HepG2 (cell line): ENCODE results near the gene GCDH. TPM values are rescaled to one million over a fixed set of nuclear protein-coding genes. Genes with fewer than 3 reads are reported as not detected.

Source experiments
- FOXA3 ChIP-seq: IDR thresholded peaks from 2 replicates; pipeline ENCODE4 v1.6.1; 2016; ENCODE audit warnings: missing genetic modification reagents, missing compliant biosample characterization
- GATA4 ChIP-seq: sonication (generic); IDR thresholded peaks from 2 replicates; pipeline ENCODE4 v1.6.1; 2016; ENCODE audit warnings: antibody characterized with exemption, low read depth, borderline replicate concordance
- GATAD2A ChIP-seq: IDR thresholded peaks from 2 replicates; pipeline ENCODE4 v1.6.1; 2016
- GLMP ChIP-seq: sonication (generic); formaldehyde crosslinking; IDR thresholded peaks from 2 replicates; pipeline ENCODE4 v1.9.0; 2021; ENCODE audit warnings: missing genetic modification reagents, mild to moderate bottlenecking, borderline replicate concordance
- LCORL ChIP-seq, 2 experiments: fragments of 450-650 bp in 1 of 2; sonication (generic) in 1 of 2; formaldehyde crosslinking in 1 of 2; IDR thresholded peaks; 2 replicates each; pipeline versions ENCODE4 v1.5.0 to v1.6.1; 2017 to 2020; ENCODE audit warnings: antibody characterized with exemption in 1 of 2, missing genetic modification reagents in 1 of 2
- MEIS2 ChIP-seq: sonication (generic); formaldehyde crosslinking; IDR thresholded peaks from 2 replicates; pipeline ENCODE4 v1.9.0; 2021; ENCODE audit warnings: mild to moderate bottlenecking, missing genetic modification reagents
- NFYB ChIP-seq: sonication (generic); formaldehyde crosslinking; IDR thresholded peaks from 2 replicates; pipeline ENCODE4 v1.4.0; 2020; ENCODE audit warnings: missing genetic modification reagents
- PITX1 ChIP-seq: sonication (generic); formaldehyde crosslinking; IDR thresholded peaks from 2 replicates; pipeline ENCODE4 v1.5.1; 2020; ENCODE audit warnings: mild to moderate bottlenecking, missing genetic modification reagents
- REL ChIP-seq: sonication (generic); formaldehyde crosslinking; conservative IDR thresholded peaks from 2 replicates; pipeline ENCODE4 v1.8.0; 2022; ENCODE audit warnings: mild to moderate bottlenecking, missing genetic modification reagents, moderate library complexity
- REST ChIP-seq, 2 experiments: IDR thresholded peaks; 2 replicates each; pipeline ENCODE4 v1.6.1; 2011 to 2012; ENCODE audit warnings: low read length in 2 of 2, borderline replicate concordance in 1 of 2, low read depth in 1 of 2, mild to moderate bottlenecking in 1 of 2, moderate library complexity in 1 of 2
- SAFB2 ChIP-seq: sonication (generic); formaldehyde crosslinking; IDR thresholded peaks from 2 replicates; pipeline ENCODE4 v1.5.1; 2020; ENCODE audit warnings: missing genetic modification reagents, low read depth, mild to moderate bottlenecking, borderline replicate concordance
- SOX6 ChIP-seq, 2 experiments: fragments of 450-650 bp in 1 of 2; sonication (generic) in 1 of 2; formaldehyde crosslinking in 1 of 2; IDR thresholded peaks; 2 replicates each; pipeline versions ENCODE4 v1.4.0 to v1.6.1; 2017 to 2020; ENCODE audit warnings: antibody characterized with exemption in 1 of 2, mild to moderate bottlenecking in 1 of 2, missing genetic modification reagents in 1 of 2
- TBP ChIP-seq: sonication (generic); formaldehyde crosslinking; IDR thresholded peaks from 2 replicates; pipeline ENCODE4 v1.5.0; 2020; ENCODE audit warnings: missing genetic modification reagents
- YEATS2 ChIP-seq: sonication (generic); formaldehyde crosslinking; IDR thresholded peaks from 2 replicates; pipeline ENCODE4 v1.4.0; 2020; ENCODE audit warnings: missing genetic modification reagents, borderline replicate concordance
- ZFP41 ChIP-seq: sonication (generic); formaldehyde crosslinking; IDR thresholded peaks from 2 replicates; pipeline ENCODE4 v1.4.0; 2020; ENCODE audit warnings: mild to moderate bottlenecking, missing genetic modification reagents, borderline replicate concordance
- ZFP91 ChIP-seq: sonication (generic); formaldehyde crosslinking; IDR thresholded peaks from 2 replicates; pipeline ENCODE4 v1.9.0; 2022; ENCODE audit warnings: missing genetic modification reagents, mild to moderate bottlenecking, borderline replicate concordance
- ZNF337 ChIP-seq: sonication (generic); formaldehyde crosslinking; IDR thresholded peaks from 2 replicates; pipeline ENCODE4 v1.5.1; 2020; ENCODE audit warnings: missing genetic modification reagents, low read depth, mild to moderate bottlenecking, borderline replicate concordance
- ZNF589 ChIP-seq: sonication (generic); formaldehyde crosslinking; conservative IDR thresholded peaks from 2 replicates; pipeline ENCODE4 v1.8.0; 2022; ENCODE audit warnings: mild to moderate bottlenecking, moderate library complexity, missing genetic modification reagents
- ZNF703 ChIP-seq: sonication (generic); formaldehyde crosslinking; IDR thresholded peaks from 2 replicates; pipeline ENCODE4 v1.5.1; 2020; ENCODE audit warnings: missing genetic modification reagents, mild to moderate bottlenecking, moderate library complexity, borderline replicate concordance
- ZNF850 ChIP-seq: sonication (generic); formaldehyde crosslinking; conservative IDR thresholded peaks from 2 replicates; pipeline ENCODE4 v1.9.0; 2021; ENCODE audit warnings: mild to moderate bottlenecking, missing genetic modification reagents
- polyA plus RNA-seq, 8 experiments: library from polyadenylated mRNA; depleted of rRNA in 3 of 8; stranded (reverse) in 7 of 8; unstranded in 1 of 8; fragments of >200 nt; fragmentation: Illumina TruSeq in 4 of 8; extraction: Trizol in 4 of 8; gene quantifications; 2 replicates each; pipeline versions ENCODE4 v1.2.1 to v1.2.3, GENCODE V29; 2011 to 2016; ENCODE audit warnings: low read depth in 4 of 8, missing spikeins in 1 of 8, mixed read lengths in 1 of 8; ENCODE audit not compliant: insufficient read depth in 1 of 8
- total RNA-seq, 5 experiments: library from RNA; depleted of rRNA; stranded (reverse); fragments of >200 nt; fragmentation: Illumina TruSeq; extraction: Trizol; gene quantifications; 2 replicates each; pipeline ENCODE4 v1.2.3, GENCODE V29; 2016; ENCODE audit warnings: low read depth in 1 of 5

The GCDH gene
- total and polyA plus RNA-seq, 2 of the 13 experiments (the other 11 are each of a cell fraction or from before 2014, with no cell fraction given) = 15.1 to 38.0 TPM

GRCh38 chr19:12890787-12891552, at the start of gene GCDH (continued):
- TF ChIP-seq ZNF589 (0 out of 2 replicates have a peak, but pooled peaks have one; percentile 29), NFYB (CRISPR knock-in tag) (peak; percentile 89), ZNF850 (CRISPR knock-in tag) (0 out of 2 replicates have a peak, but pooled peaks have one; percentile 41), ZNF703 (CRISPR knock-in tag) (0 out of 2 replicates have a peak, but pooled peaks have one; percentile 59), REL (no peak), SOX6 (IDR thresholded peaks at IDR 0.05) (no peak), SOX6 (CRISPR knock-in tag; IDR thresholded peaks at IDR 0.05) (peak; percentile 63), MEIS2 (CRISPR knock-in tag) (0 out of 2 replicates have a peak, but pooled peaks have one; percentile 31), REST (IDR thresholded peaks at IDR 0.05; ENCODE audit: borderline replicate concordance in 1 of 2, low read depth in 1 of 2, low read length in 2 of 2) (0 out of 4 replicates have a peak, but pooled peaks of 1 of the 2 experiments have one; percentile 14), GATA4 (peak; percentile 40; the same call in 1 of the 2 replicates), TBP (CRISPR knock-in tag) (no peak), PITX1 (CRISPR knock-in tag) (peak; percentile 12; the same call in 1 of the 2 replicates), FOXA3 (0 out of 2 replicates have a peak, but pooled peaks have one; percentile 9), YEATS2 (peak; percentile 71), LCORL (IDR thresholded peaks at IDR 0.05) (no peak), LCORL (CRISPR knock-in tag; IDR thresholded peaks at IDR 0.05) (no peak), GATAD2A (CRISPR knock-in tag) (0 out of 2 replicates have a peak, but pooled peaks have one; percentile 15), GLMP (CRISPR knock-in tag) (peak; percentile 47; the same call in 1 of the 2 replicates), ZNF337 (CRISPR knock-in tag) (no peak), SAFB2 (0 out of 2 replicates have a peak, but pooled peaks have one; percentile 59), ZFP91 (CRISPR knock-in tag) (peak; percentile 98), ZFP41 (peak; percentile 75; the same call in 1 of the 2 replicates)
